ENCODE measurements around the gene JSRP1.

Gene JSRP1

DNA sequence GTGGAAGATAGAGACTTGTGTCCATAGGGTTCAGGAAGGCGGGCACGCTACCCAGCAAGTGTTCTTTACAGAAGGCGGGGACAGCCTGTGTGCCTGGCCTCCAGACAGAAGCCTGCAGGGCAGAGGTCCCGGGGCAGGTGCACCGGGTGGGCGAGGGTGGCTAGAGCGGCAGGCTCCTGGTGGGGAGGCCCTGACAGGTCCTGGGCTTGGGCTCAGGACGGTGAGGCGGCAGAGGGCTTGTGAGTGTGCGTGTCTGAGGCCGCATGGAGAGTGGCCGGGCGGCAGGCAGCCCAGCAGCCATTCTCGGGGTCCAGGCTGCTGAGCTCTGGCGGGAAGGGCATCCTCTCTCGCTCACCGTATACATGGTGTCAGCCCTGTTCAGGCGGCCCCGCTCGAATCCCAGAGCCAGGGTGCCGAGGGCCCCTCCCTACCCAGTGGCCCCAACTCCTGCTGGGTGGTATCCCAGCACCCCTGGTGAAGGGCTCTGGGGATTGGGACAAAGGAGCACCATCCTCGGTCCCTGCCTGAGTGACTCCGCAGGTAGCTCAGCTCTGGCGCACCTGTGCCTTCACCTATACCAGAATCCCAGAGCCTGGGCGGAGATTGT lies 10.1 kb downstream of the JSRP1 start:
- DNase-seq: no peak

DNA sequence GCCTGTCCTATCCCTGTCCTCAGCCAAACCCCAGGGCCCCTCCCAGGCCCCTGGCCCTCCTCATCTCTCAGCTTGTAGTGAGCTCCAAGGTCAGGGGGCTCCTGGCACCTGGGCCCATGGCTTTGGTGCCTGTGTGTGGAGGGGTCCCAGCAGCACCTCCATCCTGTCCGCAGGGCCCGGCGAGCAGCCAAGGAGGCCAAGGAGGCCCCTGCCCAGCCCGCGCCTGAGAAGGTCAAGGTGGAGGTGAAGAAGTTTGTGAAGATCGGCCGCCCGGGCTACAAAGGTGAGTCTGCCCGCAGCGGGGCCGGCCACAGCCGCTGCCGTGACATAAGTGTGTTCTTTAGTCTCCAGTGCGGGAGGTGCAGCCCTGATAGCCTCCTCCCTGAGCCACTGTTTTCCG lies 10.9 kb downstream of the JSRP1 start:
- DNase-seq: no peak

DNA sequence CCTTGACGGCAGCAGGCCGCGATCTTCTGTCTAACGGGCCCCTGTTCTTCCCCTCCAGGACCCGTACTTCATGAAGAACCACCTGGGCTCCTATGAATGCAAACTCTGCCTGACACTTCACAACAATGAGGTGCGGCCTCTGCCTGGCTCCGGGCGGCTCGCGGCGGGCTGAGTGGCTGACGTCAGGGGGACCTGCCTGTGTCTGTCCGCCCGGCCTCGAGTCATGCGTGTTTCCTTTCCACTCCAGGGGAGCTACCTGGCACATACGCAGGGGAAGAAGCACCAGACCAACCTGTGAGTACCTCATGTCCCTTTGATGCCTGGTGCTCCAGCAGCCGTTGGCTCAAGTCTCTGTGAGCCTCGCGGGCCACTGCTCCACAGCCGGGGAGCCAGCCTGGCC lies 11.7 kb downstream of the JSRP1 start:
- no peak for DNase-seq

- no peak for DNase-seq
Observed at GRCh38 chr19:2244125-2244411, 12.1 kb downstream of the JSRP1 start.

DNA sequence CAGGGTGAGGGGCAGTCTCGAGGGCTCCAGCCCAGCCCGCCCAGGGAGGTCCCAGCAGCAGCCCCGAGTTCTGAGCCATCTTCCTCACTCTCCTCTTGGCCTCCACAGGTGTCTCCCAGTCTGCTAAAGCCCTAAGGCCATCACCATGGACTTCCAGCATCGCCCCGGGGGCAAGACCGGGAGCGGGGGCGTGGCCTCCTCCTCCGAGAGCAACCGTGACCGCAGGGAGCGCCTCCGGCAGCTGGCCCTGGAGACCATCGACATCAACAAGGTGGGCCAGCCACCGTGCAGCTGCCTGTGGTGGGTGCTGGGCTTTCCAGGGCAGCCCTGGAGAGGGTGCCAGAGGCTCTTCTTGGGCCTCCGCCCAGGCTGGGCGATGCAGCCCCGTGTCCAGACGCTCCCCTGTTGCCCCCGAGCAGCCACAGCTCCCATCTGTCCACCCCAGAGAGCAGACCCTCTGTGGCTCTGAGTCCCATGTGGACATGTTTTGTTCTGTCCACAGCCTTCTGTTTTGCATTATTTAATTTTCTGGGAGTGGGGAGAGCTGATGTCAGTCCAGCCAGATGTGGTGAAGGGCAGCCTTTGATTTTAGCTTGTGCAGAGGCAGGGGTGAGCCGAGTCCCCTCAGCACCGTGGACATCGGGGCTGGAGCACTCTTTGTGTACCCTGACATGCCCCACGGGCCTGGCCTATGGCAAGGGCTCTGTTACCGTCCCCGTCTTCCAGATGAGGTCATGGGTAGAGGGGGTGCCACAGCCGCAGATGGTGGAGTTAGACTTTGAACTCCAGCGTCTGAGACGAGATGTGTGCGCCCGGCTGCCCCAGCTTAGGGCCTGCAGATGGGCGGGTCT lies 12.7 kb downstream of the JSRP1 start:
- no peak for DNase-seq

- no peak for DNase-seq
Observed at GRCh38 chr19:2242816-2243215, 13.4 kb downstream of the JSRP1 start.

GRCh38 chr19:2242092-2242537 lies 14.1 kb downstream of the JSRP1 start:
- no peak for DNase-seq

- no peak for DNase-seq
Observed at GRCh38 chr19:2240881-2241760, 15.1 kb downstream of the JSRP1 start.

GRCh38 chr19:2239771-2240770 lies 16.1 kb downstream of the JSRP1 start:
- peak; percentile 62 for DNase-seq

GRCh38 chr19:2239173-2239572 lies 17.0 kb downstream of the JSRP1 start:
- DNase-seq: no peak

DNA sequence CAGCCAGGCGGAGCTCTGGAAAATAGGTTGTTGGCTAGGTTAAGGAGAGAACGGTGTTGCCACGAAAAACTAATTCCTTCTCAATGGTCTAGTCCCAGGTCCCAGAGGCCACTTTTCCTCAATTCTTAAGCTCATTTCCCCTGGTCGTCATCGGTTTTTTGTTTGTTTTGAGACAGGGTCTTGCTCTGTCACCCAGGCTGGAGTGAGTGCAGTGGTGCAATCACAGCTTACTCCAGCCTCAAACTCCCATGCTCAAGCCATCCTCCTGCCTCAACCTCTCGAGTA lies 18.4 kb downstream of the JSRP1 start:
- no peak for DNase-seq

GRCh38 chr19:2237051-2237868 lies 19.0 kb downstream of the JSRP1 start:
- DNase-seq: no peak

DNA sequence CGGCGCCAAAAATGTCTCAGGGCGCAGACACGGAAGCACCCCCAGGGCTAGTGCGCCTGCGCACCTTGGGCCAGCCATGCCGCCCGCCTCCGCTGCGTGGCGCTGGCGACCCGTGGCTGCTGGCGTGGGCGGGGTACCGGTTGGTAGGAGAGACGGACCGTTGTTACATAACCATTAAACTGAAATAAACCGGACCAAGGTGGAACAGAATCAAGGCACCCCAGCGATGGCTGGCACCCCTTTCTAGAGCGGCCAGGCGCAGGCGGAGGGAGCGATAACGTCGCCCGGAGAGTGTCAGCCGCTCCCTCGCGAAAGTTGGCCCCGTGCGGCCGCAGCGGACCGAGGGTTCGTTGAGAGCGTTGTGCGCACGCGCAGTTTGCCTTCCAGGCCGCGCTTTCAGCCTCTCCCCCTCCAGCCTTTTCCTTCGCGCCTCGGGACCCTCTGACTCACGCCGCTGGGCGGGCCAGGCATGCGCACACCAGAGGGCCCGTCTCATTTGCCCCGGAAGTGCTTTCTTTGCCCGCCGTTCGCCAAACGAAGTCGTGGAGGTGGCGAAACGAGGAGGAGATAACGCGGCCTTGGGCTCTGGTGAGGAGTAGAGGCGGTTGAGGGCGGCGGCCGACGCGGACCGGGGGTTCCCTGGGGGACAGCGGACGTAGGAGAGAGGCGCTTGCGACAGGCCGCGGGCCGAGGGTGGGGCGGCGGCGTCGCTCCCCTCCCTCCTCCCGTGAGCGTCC lies 19.7 kb downstream of the JSRP1 start, which contains the start of the genes PLEKHJ1 and SF3A2:
PLEKHJ1 (minus strand) TSS at position 16 of the 737 bp plus-strand sequence. CDS start 81 bp downstream, outside the sequence.
SF3A2 (plus strand) TSS at position 511 of the 737 bp plus-strand sequence. CDS start 6,595 bp downstream, outside the sequence.
- peak; percentile 98 for DNase-seq

DNA sequence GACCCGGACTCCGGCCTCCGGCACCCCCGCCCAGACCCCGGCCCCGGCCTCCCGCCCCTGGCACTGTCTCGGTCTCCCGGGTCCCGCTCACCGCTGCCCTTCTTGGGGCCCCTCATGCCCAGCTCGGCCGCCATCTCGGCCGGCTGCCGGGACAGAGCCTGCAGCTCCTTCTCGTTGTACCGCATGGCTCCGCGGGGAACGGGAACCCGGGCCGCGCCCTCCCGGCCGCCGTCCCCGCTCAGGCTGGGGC lies 20.2 kb downstream of the JSRP1 start:
- no peak for DNase-seq

- peak; percentile 22 for DNase-seq
Observed at GRCh38 chr19:2235381-2236063, 20.7 kb downstream of the JSRP1 start.

DNA sequence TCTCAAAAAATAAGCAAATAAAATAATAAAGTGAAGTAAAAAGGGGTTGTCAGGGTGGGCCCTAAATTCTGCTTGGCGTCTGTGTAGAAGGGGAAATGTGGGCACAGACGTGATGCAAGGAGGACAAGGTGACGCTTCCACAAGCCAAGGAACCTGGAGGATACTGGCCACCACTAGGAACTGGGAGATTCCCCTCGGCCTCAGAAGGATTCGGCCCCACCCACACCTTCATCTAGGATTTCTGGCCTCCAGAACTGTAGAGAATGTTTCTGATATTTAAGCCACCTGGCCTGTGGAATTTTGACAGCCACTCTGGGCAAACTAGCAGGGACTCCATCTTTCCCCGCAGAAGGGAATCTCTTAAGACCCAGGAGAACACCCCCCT lies 21.2 kb downstream of the JSRP1 start:
- no peak for DNase-seq

DNA sequence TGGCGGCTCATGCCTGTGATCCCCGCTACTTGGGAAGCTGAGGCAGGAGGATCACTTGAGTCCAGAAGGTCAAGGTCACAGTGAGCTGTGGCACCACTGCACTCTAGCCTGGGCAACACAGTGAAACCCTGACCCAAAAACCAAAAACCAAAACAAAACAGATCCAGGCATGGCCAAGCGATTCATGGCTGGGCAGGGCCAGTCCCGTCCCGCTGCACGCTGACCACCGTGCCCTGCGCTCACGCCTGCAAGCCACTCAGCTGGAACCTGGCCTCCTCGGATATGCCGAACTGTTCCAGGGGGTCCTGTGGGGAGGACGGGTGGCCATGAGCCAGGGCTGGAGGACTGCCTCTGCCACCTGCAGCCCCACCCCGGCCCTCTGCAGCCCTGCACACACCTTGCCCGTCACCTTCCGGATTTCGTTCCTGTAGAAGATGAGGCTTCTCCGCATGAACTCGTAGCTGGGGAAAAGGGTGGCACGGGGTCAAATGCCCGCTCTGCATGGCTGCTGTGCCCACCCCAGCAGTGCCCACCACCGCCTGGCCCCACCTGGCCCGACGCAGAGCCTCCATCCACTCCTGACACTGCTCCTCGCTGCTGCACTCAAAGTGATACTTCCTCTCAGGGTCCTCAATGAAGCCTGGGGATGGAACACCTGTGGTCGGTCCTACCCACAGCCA lies 22.5 kb downstream of the JSRP1 start:
- no peak for DNase-seq

DNA sequence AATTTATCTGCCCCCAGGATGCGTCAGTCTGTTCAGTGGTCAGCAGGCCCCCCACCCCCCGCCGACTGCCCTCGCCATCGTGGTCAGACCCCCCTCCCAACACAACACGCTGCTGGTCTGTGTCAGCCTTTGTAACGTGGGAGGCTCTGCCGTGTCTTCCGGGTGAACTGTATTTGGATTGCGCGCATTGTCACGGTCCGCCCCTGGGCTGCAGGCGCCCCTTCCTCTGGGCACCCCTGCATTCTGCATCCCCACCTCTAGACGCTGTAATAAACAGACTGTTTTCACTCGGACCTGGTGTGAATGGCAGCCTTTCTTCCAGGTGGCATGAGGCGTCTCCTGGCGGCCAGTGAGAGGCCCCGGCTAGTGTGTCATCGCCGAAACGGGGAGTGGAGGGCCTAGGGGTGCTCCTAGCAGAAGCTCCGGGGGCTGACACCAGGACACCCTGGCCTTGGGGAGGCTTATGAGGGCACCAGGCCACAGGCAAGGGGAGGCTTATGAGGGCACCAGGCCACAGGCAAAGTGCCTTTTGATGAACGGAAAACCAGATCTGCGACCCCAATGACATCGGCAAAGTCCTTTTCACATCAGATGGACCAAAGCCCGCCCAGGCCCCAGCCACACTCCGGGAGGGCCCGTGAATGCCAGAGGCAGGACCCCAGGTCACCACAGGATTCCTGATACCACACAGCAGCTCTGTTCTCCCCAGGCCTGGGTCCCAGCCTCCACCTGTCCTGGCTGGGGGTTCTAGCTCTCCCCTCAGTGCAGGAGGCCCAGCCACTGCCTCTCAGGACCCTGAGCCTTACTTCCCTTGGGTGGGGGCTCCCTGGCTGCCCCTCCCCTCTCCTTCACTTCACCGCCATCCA lies 23.7 kb downstream of the JSRP1 start:
- DNase-seq: no peak

Data from CD4-positive, alpha-beta T cell treated with Interleukin-6 for 4 hours (primary cell).